IgD-negative memory B cell (primary cell): ENCODE measurements around the gene ANKFY1. TPM values are rescaled to one million over a fixed set of nuclear protein-coding genes. Genes with fewer than 3 reads are reported as not detected.

ENCODE experiments used
- H3K27ac Mint-ChIP-seq, 3 donors: one replicate each; pipeline ENCODE4 v1.8.0; 2020 to 2022; ENCODE audit warnings: mild to moderate bottlenecking in 3 of 3, mixed read lengths in 3 of 3, moderate library complexity in 1 of 3
- H3K27me3 Mint-ChIP-seq: one replicate; pipeline ENCODE4 v1.8.0; 2021; ENCODE audit warnings: mixed read lengths
- H3K36me3 Mint-ChIP-seq: one replicate; pipeline ENCODE4 v1.8.0; 2020; ENCODE audit warnings: mild to moderate bottlenecking, mixed read lengths
- H3K4me1 Mint-ChIP-seq, 3 donors: one replicate each; pipeline ENCODE4 v1.8.0; 2020 to 2022; ENCODE audit warnings: mixed read lengths in 3 of 3, mild to moderate bottlenecking in 1 of 3
- H3K4me3 Mint-ChIP-seq, 4 donors: one replicate each; pipeline ENCODE4 v1.8.0; 2020 to 2022; ENCODE audit warnings: mild to moderate bottlenecking in 4 of 4, mixed read lengths in 4 of 4, moderate library complexity in 3 of 4
- H3K9me3 Mint-ChIP-seq, 3 donors: one replicate each; pipeline ENCODE4 v1.8.0; 2020 to 2021; ENCODE audit warnings: mixed read lengths in 3 of 3, mild to moderate bottlenecking in 1 of 3
- polyA plus RNA-seq: library from polyadenylated mRNA; unstranded; fragments of 300-500 nt; fragmentation: Illumina TruSeq; gene quantifications from one replicate; pipeline ENCODE4 v1.2.3, GENCODE V29; 2021

ANKFY1 gene, protein sequence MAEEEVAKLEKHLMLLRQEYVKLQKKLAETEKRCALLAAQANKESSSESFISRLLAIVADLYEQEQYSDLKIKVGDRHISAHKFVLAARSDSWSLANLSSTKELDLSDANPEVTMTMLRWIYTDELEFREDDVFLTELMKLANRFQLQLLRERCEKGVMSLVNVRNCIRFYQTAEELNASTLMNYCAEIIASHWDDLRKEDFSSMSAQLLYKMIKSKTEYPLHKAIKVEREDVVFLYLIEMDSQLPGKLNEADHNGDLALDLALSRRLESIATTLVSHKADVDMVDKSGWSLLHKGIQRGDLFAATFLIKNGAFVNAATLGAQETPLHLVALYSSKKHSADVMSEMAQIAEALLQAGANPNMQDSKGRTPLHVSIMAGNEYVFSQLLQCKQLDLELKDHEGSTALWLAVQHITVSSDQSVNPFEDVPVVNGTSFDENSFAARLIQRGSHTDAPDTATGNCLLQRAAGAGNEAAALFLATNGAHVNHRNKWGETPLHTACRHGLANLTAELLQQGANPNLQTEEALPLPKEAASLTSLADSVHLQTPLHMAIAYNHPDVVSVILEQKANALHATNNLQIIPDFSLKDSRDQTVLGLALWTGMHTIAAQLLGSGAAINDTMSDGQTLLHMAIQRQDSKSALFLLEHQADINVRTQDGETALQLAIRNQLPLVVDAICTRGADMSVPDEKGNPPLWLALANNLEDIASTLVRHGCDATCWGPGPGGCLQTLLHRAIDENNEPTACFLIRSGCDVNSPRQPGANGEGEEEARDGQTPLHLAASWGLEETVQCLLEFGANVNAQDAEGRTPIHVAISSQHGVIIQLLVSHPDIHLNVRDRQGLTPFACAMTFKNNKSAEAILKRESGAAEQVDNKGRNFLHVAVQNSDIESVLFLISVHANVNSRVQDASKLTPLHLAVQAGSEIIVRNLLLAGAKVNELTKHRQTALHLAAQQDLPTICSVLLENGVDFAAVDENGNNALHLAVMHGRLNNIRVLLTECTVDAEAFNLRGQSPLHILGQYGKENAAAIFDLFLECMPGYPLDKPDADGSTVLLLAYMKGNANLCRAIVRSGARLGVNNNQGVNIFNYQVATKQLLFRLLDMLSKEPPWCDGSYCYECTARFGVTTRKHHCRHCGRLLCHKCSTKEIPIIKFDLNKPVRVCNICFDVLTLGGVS
- 9.4 TPM for polyA plus RNA-seq

DNA sequence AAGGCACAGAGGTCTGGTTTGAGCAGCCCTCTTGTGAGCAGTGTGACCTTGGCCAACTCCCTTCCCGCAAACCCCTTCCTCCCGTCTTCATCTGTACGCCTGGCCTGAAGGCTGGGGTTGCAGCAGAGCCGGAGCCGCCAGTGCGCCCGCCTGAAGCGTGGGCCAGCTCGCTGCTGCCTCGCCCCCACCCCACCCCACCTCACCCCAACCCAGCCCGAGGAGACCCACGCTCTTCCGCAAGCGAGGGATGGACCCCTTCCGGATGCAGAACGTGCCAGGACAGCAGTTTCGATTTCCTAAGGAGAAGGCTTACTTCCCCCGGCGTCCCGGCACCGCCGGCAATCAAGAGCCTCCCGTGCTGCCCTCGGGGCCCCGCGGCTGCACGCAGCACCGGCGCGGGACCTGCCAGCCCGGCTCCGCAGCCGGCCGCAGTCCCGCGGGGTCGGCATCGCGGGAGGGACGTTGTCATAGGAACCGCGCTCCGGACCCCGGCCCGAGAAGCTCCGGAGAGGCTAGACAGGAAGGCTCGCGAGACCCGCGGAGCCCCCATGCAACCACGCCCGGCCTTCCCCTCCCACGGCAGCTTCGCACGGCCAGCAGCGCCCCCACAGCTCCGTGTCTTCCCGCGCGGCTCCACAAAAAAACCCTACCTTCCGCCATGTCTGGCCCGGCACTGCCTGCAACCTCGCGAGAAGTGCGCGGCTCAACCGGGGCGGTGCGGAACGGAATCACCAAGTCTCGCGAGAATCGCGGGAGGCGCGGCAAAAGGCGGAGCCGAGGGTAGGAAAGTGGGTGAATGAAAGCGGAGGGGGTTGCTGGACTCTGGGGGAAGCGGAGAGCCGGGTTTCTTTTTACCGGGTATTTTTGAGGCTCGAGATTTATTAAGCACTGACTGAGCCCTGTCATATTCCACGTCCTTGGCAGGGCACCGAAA is at the start of gene ANKFY1:
TSS of gene ANKFY1 (minus strand) at position 698 of the 934 bp plus-strand sequence. CDS start at position 660, 38 bp downstream.
- Mint-ChIP-seq H3K27me3 (no peaks in the 10 kb centered on the region), H3K9me3 (peaks cover 0 to 5% (median 0%) of the 10 kb centered on the region in 3 donors), H3K36me3 (peaks cover 6% of the 10 kb centered on the region), H3K4me1 (peaks cover 20 to 32% (median 22%) of the 10 kb centered on the region in 3 donors), H3K4me3 (peak within 1 kb of the TSS; percentile 89 to 99 (median 97)), H3K27ac (peak within 1 kb of the TSS; percentile 74 to 97 (median 90))

DNA sequence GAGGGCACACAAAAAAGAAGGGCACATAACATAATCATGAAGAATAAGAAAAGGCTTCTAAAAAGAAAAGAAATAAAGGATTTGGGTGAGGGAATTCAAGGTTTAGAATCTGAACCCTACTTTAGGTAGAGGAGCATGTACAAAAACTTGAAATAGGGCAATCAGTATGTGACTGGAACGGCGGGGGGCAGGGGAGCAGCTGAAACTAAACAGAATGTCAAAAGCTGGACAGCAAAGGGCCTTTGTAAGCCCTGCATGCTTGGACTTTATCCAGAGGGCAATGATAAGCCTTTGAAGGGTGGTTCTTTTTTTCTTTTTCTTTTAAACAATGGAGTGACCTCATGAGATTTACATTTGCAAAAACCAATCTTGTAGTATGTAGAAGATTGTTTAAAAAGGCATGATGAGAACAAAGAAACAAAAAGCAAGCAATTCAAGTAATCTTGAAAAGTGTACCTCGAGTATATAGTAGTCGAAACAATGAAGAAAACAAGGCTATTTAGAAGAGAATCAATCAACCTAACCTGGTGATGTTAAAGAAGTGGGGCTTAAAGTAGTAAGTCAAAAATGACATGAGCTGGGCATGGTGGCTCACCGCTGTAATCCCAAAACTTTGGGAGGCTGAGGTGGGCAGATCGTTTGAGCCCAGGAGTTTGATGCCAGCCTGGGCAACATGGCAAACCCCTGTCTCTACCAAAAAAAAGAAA is 46.7 kb upstream of the ANKFY1 start:
- Mint-ChIP-seq H3K36me3 (peaks cover 5% of the 10 kb centered on the region), H3K4me1 (peaks cover 54 to 69% (median 61%) of the 10 kb centered on the region in 3 donors), H3K27ac (peak overlapping the region; percentile 32 to 40 (median 37)), H3K27me3 (no peaks in the 10 kb centered on the region), H3K9me3 (no peaks in the 10 kb centered on the region), H3K4me3 (peak overlapping the region in 1 of 4 donors; percentile 80)

DNA sequence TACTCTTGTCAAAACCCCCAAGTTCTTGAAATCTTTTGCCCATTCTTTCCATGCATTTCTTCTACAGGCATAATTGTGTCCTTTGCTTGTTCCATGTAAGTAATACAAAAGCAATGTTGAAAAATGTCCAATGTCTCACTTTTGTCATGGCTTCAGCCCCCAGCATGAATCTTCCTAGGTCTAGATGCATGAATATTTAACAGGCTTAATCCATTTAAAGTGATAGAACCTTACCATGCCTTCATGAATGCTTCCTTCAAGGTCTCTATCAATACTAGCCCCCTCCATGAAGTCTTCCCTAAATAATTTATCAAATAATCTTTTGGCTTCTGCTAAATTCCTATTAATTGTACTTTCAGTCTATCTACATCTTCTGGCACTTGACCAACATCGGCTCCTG is 46.1 kb upstream of the ANKFY1 start:
- H3K36me3 Mint-ChIP-seq: peaks cover 4% of the 10 kb centered on the region

DNA sequence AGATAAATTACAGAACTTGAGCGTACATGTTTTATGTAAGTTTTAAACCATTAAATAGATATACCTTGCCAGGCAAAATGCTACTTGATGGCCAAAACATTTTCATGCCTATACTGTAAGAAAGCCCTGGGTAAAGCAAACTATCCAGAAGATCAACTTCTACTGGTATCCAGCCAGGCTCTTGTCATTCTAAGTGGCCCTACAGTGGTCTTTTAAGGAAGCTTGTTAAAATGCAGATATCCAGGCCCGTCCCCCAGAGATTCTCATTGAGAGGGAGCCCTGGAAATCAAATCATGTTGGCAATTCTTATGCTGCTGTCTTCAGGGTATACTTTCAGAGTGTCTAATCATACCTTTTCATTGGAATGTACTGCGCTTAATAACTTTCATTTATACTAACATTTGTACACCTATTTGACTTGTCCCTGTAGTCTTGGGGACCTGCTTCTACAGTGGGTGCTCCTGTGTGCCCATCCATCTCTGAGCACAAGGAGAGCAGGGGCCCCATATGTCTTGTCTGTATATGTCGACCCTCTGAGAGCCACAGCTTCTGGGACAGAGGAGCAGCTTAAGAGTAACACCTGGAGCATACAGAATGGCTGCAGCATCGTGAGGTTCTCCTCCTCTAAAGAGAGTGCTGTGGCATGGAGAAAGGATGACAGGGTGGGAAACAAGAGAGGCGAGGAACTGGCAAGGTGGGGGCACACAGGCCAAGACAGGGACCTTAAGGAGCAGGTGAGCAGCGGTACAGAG is 43.6 kb upstream of the ANKFY1 start:
- Mint-ChIP-seq H3K27me3 (no peaks in the 10 kb centered on the region), H3K4me3 (no peak overlapping the region), H3K36me3 (peaks cover 5% of the 10 kb centered on the region), H3K27ac (peak overlapping the region in 2 of 3 donors; percentile 9 to 80), H3K4me1 (peaks cover 35 to 48% (median 42%) of the 10 kb centered on the region in 3 donors), H3K9me3 (no peaks in the 10 kb centered on the region)

More for the DNA sequence above, 46.1 kb upstream of the ANKFY1 start:
- Mint-ChIP-seq H3K27me3 (no peaks in the 10 kb centered on the region), H3K4me1 (peaks cover 53 to 66% (median 60%) of the 10 kb centered on the region in 3 donors), H3K4me3 (peak overlapping the region in 2 of 4 donors; percentile 16 to 83), H3K27ac (peak overlapping the region; percentile 32 to 40 (median 37)), H3K9me3 (no peaks in the 10 kb centered on the region)

DNA sequence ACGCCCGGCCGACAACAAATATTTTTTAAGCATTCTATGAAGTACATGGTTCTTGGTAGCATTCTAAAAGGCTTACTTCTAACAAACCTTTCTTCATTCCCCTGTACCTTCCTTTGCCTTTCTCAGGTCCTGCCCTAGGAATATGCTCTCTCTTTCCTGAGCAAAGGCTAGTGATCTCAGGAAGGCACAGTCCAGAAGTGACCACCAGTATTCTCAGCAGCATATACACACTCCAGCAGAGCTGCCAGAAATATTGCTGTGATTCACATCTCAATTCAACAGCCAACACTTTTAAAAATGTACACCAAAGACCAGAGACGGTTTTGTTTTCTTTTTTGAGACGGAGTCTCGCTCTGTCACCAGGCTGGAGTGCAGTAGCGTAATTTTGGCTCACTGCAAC is 41.4 kb upstream of the ANKFY1 start:
- Mint-ChIP-seq H3K4me1 (peaks cover 22 to 46% (median 29%) of the 10 kb centered on the region in 3 donors), H3K9me3 (no peaks in the 10 kb centered on the region), H3K4me3 (no peak overlapping the region), H3K36me3 (peaks cover 4% of the 10 kb centered on the region), H3K27me3 (no peaks in the 10 kb centered on the region), H3K27ac (peak overlapping the region in 2 of 3 donors; percentile 16 to 48)

DNA sequence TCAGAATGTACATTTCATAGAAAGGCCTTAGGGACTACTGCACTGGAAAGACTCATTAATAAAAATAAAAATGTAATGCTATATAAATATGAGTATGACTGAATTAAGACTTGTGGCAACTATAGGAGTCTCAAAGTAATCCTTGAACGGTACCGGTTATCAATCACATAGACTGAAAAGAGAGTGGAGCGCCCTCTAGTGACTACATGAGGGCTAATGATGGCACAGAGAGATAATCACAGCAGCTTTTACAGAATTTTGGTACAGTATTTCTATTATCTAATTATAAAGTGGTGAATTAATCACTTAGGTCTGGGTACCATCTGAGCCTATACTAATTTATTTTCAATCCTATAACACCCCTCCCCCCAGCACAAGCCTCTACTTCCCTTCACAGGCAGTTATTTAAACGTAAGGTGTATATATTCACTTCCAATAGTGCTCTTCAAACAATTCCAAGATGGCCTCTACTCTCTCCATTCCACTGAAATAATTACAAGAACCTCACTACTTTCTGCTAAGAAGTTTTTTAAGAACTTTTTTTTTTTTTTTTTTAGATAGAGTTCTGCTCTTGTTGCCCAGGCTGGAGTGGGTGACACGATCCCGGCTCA is 40.7 kb upstream of the ANKFY1 start:
- Mint-ChIP-seq H3K4me3 (no peak overlapping the region), H3K9me3 (no peaks in the 10 kb centered on the region), H3K27me3 (no peaks in the 10 kb centered on the region), H3K36me3 (peaks cover 4% of the 10 kb centered on the region), H3K27ac (no peak overlapping the region), H3K4me1 (peaks cover 15 to 39% (median 22%) of the 10 kb centered on the region in 3 donors)

DNA sequence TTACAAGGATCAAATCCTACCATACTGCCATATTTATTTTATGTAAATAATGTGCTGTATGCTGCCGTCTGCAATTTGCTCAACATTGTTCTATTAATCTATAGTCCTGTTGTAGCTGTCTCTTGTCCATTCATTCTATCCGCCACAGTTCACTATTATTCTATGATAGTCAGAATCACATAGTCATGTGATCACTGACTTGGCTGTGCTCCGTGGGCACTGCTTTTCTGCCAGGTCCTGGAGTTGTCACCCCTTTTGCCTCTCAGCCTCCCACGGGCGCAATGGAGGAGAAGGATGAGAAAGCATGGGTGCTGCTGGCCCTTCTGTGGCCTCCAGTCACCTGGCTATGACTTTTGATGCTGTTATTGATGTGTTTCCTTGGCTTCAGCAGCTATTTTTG is 37.3 kb upstream of the ANKFY1 start:
- Mint-ChIP-seq H3K27ac (peak overlapping the region in 2 of 3 donors; percentile 28 to 44), H3K4me3 (no peak overlapping the region), H3K4me1 (peaks cover 17 to 46% (median 27%) of the 10 kb centered on the region in 3 donors), H3K36me3 (peaks cover 4% of the 10 kb centered on the region), H3K9me3 (no peaks in the 10 kb centered on the region), H3K27me3 (no peaks in the 10 kb centered on the region)

DNA sequence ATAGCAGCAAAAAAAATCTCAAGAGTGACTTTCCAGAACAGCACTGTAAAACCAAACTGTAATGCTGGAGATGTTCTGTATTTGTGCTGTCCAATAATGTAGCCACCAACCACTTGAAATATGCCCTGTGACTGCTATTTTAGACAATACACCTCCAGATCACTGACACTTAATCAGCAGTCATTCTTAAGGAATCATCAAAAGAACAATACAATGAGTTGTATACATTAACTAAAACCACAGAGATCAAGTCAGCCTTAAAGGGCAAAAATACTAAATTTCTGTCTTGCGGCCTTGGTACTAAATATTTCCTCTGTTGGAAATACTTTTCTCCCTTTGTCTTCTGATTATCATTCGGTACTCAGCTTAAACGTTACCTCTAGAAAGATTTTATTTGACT is 33.6 kb upstream of the ANKFY1 start:
- Mint-ChIP-seq H3K27me3 (no peaks in the 10 kb centered on the region), H3K9me3 (no peaks in the 10 kb centered on the region), H3K4me1 (peaks cover 27 to 56% (median 33%) of the 10 kb centered on the region in 3 donors), H3K36me3 (peaks cover 6% of the 10 kb centered on the region), H3K27ac (no peak overlapping the region), H3K4me3 (no peak overlapping the region)

DNA sequence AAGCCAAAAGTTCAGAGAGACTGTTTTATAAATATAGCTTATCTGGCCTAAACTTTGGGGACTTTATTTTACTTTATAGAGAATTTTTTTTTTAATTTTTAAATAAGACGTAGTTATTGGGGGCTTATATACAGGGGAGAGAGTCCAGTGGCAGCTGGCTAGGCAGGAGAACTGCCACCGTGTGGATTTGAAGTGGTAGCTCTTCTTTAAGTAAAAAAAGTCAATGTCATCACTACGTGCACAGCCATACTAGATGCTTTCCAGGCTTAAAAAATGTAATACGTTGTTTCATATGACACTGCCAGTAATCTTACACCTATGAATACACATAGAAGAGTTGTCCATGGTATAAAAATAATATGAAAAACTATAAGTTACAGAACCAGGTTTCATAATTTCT is 31.9 kb upstream of the ANKFY1 start:
- Mint-ChIP-seq H3K4me1 (peaks cover 27 to 42% (median 31%) of the 10 kb centered on the region in 3 donors), H3K4me3 (no peak overlapping the region), H3K27me3 (no peaks in the 10 kb centered on the region), H3K27ac (no peak overlapping the region), H3K36me3 (peaks cover 5% of the 10 kb centered on the region), H3K9me3 (no peaks in the 10 kb centered on the region)

DNA sequence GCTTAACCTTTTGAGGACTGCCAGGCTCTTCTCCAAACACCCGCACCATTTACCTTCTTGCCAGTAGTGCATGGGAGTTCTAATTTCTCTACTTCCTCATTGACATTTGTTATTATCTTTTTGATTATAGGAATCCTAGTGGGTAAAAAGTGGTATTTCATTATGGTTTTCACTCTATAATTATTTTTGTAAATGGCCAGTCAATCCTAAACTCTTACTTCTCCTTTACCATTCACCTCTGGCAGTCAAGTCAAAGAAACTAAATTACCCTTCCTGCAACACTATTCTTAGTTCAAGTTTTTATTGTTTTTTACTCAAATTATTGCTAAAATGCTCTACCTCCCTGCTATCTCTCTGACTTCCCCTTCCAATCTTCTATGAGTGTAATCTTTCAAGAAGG is 29.8 kb upstream of the ANKFY1 start:
- H3K27me3 Mint-ChIP-seq: no peaks in the 10 kb centered on the region
- no peak overlapping the region for H3K4me3 Mint-ChIP-seq
- peaks cover 5% of the 10 kb centered on the region for H3K36me3 Mint-ChIP-seq
- peak overlapping the region in 2 of 3 donors; percentile 7 to 39 for H3K27ac Mint-ChIP-seq
- peaks cover 23 to 42% (median 28%) of the 10 kb centered on the region in 3 donors for H3K4me1 Mint-ChIP-seq
- H3K9me3 Mint-ChIP-seq: no peaks in the 10 kb centered on the region

DNA sequence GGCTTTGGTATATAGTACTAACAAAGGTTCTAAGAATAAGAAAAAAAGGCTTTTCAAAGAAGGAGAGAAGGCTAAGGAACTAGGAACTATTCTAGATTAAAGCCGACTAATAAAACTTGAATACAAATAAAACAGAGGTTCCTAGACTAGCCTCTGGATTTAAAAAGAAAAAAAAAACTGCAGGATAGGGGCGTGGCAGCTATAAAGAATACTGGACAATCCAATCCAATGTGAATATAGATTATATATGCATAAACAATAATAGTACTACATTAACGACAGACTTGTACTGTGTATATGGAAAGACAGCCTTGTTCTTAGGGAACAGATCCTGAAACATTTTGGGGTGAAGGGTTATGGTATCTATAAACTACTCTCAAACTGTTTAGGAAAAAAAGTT is 23.9 kb upstream of the ANKFY1 start:
- Mint-ChIP-seq H3K27ac (no peak overlapping the region), H3K9me3 (no peaks in the 10 kb centered on the region), H3K27me3 (no peaks in the 10 kb centered on the region), H3K4me1 (peaks cover 4 to 14% (median 9%) of the 10 kb centered on the region in 3 donors), H3K36me3 (no peaks in the 10 kb centered on the region), H3K4me3 (no peak overlapping the region)

DNA sequence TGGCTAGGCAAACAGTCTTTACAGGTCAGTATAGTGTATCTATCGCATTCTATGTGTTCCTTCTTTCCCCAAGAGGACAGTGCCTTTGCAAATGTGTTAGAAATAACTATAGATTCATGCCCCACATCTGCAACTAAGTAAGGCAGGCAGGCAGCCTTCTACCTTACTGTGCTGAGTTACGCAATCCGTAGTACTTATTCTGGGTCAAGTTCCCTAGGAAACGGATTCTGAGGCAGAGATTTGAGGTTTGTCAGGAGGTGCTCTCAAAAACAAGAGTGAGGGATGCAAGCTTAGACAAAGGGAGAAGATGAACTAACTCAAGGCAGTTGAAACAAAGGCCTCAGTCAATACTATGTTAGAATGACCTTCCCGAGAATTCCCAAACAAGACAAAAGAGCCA is 12.7 kb upstream of the ANKFY1 start:
- Mint-ChIP-seq H3K36me3 (peaks cover 5% of the 10 kb centered on the region), H3K27me3 (no peaks in the 10 kb centered on the region), H3K4me1 (peaks cover 0 to 4% (median 3%) of the 10 kb centered on the region in 3 donors), H3K9me3 (no peaks in the 10 kb centered on the region), H3K4me3 (no peak overlapping the region), H3K27ac (no peak overlapping the region)
